Tibial nerve (tissue), 4 donors: ENCODE measurements around the gene CMBL. TPM values are rescaled to one million over a fixed set of nuclear protein-coding genes. Genes with fewer than 3 reads are reported as not detected.
A peak's percentile ranks its signal among the peaks of the same experiment; 100 is the strongest.

Source experiments
- DNase-seq, 2 donors: peaks; one replicate each; pipeline ENCODE4 v3.0.0-alpha.2; 2019; ENCODE audit warnings: low spot score in 2 of 2
- H3K27ac ChIP-seq, 4 donors: fragments of 200-600 bp; sonication (generic) in 3 of 4; one replicate each; pipeline ENCODE4 v1.5.1; 2017 to 2019; ENCODE audit warnings: mild to moderate bottlenecking in 1 of 4
- H3K27me3 ChIP-seq, 2 donors: fragments of 200-600 bp; sonication (generic) in 1 of 2; one replicate each; pipeline versions ENCODE4 v1.5.1 to v1.6.0; 2017 to 2019
- H3K36me3 ChIP-seq, 3 donors: fragments of 200-600 bp; sonication (generic); one replicate each; pipeline ENCODE4 v1.5.1; 2018 to 2019
- H3K4me1 ChIP-seq, 4 donors: fragments of 200-600 bp; sonication (generic) in 3 of 4; one replicate each; pipeline ENCODE4 v1.5.1; 2017 to 2019
- H3K4me3 ChIP-seq, 4 donors: fragments of 200-600 bp; sonication (generic) in 3 of 4; one replicate each; pipeline ENCODE4 v1.5.1; 2017 to 2019; ENCODE audit warnings: mild to moderate bottlenecking in 1 of 4, moderate library complexity in 1 of 4
- H3K9me3 ChIP-seq, 4 donors: fragments of 200-600 bp; sonication (generic) in 3 of 4; one replicate each; pipeline ENCODE4 v1.5.1; 2017 to 2019
- EP300 ChIP-seq, 2 donors: sonication (generic); formaldehyde crosslinking; IDR thresholded peaks; one replicate each; pipeline ENCODE4 v1.6.1; 2017; ENCODE audit warnings: antibody characterized with exemption in 2 of 2, mild to moderate bottlenecking in 1 of 2
- POLR2A ChIP-seq, 2 donors: fragments of 450-650 bp; IDR thresholded peaks; one replicate each; pipeline ENCODE4 v1.6.1; 2017; ENCODE audit warnings: antibody characterized with exemption in 2 of 2, mild to moderate bottlenecking in 2 of 2, moderate library complexity in 2 of 2
- WGBS, 2 donors: methylation state at CpG; one replicate each; pipeline ENCODE4 v1.1.5; 2018; 5-methylcytosine and 5-hydroxymethylcytosine counted together
- total RNA-seq, 4 donors: library from RNA; depleted of rRNA; stranded (reverse); fragments of >200 nt; gene quantifications; one replicate each; pipeline ENCODE4 v1.1.0, GENCODE V29; 2016
- TF ChIP-seq, protein P1 (sequence below), 5 experiments: fragments of 200-600 bp in 3 of 5; fragments of 450-650 bp in 2 of 5; sonication (generic) in 3 of 5; IDR thresholded peaks; one replicate each; pipeline ENCODE4 v1.5.1; 2016 to 2019; ENCODE audit warnings: antibody characterized with exemption in 5 of 5, mild to moderate bottlenecking in 3 of 5, moderate library complexity in 2 of 5

The CMBL gene
- total RNA-seq, 4 donors from 2014 or later, result 5.7 to 7.4 (median 6.6) TPM

DNA sequence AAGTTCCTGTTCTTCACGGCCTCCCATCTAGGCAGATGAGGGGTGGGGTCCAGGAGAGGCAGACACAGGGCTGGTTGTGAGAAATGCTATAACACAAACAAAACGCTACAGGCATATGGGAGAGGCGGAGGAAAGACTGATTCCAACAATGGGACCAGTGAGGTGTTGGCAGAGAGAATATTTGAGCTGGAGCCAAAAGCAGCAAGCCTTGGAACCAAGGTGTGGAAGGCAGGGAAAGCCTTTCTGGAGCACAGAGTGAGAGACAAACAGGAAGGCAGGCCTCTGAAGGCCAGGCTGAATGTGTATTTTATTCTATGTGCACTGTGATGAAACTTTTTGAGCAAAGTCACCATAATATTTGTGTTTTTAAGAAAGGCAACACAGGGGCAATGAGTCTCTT is 60.9 kb downstream of the CMBL start:
- WGBS, 2 donors, result 78 to 88% methylated on average over 3 of the region's 3 CpGs
- DNase-seq, result no peak
- H3K9me3 ChIP-seq, result no peaks in the 10 kb centered on the region

DNA sequence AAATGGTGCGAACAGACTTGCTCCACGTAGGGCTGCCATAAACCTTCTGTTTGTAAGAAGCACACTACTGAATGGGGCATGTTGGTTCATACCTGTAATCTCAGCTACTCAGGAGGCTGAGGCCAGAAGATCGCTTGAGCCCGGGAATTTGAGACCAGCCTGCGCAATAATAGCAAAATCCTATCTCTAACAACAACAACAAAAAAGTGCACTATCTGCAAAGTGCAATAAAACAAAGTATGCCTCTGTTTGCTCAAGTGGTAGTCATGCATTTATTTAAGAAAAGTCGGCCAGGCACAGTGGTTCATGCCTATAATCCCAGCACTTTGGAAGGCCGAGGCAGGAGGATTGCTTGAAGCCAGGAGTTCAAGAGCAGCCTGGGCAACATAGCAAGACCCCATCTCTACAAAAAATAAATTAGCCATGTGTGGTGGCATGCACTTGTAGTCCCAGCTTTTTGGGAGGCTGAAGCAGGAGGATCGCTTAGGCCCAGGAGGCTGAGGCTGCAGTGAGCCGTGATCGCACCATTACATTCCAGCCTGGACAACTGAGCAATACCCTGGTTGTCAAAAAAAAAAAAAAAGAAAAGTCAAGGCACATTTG is 63.3 kb downstream of the CMBL start:
- no peaks in the 10 kb centered on the region for H3K9me3 ChIP-seq
- TF ChIP-seq, protein P1, sequence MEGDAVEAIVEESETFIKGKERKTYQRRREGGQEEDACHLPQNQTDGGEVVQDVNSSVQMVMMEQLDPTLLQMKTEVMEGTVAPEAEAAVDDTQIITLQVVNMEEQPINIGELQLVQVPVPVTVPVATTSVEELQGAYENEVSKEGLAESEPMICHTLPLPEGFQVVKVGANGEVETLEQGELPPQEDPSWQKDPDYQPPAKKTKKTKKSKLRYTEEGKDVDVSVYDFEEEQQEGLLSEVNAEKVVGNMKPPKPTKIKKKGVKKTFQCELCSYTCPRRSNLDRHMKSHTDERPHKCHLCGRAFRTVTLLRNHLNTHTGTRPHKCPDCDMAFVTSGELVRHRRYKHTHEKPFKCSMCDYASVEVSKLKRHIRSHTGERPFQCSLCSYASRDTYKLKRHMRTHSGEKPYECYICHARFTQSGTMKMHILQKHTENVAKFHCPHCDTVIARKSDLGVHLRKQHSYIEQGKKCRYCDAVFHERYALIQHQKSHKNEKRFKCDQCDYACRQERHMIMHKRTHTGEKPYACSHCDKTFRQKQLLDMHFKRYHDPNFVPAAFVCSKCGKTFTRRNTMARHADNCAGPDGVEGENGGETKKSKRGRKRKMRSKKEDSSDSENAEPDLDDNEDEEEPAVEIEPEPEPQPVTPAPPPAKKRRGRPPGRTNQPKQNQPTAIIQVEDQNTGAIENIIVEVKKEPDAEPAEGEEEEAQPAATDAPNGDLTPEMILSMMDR (IDR thresholded peaks at IDR 0.05), result no peak
- no peak for TF ChIP-seq EP300 (IDR thresholded peaks at IDR 0.05)
- TF ChIP-seq POLR2A (IDR thresholded peaks at IDR 0.05), result no peak
- 91 to 95% methylated on average over 10 of the region's 10 CpGs for WGBS, 2 donors
- no peaks in the 10 kb centered on the region for H3K27me3 ChIP-seq
- peaks cover 0 to 12% (median 8%) of the 10 kb centered on the region in 4 donors for H3K4me1 ChIP-seq
- no peak overlapping the region for H3K4me3 ChIP-seq
- no peak for DNase-seq
- H3K36me3 ChIP-seq, result no peaks in the 10 kb centered on the region
- no peak overlapping the region for H3K27ac ChIP-seq

More for the DNA sequence above, 60.9 kb downstream of the CMBL start:
- H3K27me3 ChIP-seq, result no peaks in the 10 kb centered on the region
- H3K36me3 ChIP-seq, result no peaks in the 10 kb centered on the region
- H3K27ac ChIP-seq, result no peak overlapping the region
- no peak for TF ChIP-seq EP300 (IDR thresholded peaks at IDR 0.05)
- TF ChIP-seq POLR2A (IDR thresholded peaks at IDR 0.05), result no peak
- TF ChIP-seq, protein P1 (IDR thresholded peaks at IDR 0.05), result no peak
- H3K4me1 ChIP-seq, result peaks cover 0 to 21% (median 16%) of the 10 kb centered on the region in 4 donors
- H3K4me3 ChIP-seq, result no peak overlapping the region

- Histone ChIP-seq H3K36me3 (peaks cover 0 to 3% (median 0%) of the 10 kb centered on the region in 3 donors), H3K27me3 (no peaks in the 10 kb centered on the region), H3K4me1 (peaks cover 0 to 7% (median 4%) of the 10 kb centered on the region in 4 donors), H3K9me3 (no peaks in the 10 kb centered on the region), H3K4me3 (no peak overlapping the region), H3K27ac (no peak overlapping the region)
- DNase-seq, result no peak
- TF ChIP-seq POLR2A (IDR thresholded peaks at IDR 0.05) (no peak), EP300 (IDR thresholded peaks at IDR 0.05) (no peak)
- TF ChIP-seq, protein P1 (IDR thresholded peaks at IDR 0.05), result no peak
- 88 to 98% methylated on average over 1 of the region's 1 CpG for WGBS, 2 donors
Measured at GRCh38 chr5:10243660-10244240, 64.0 kb downstream of the CMBL start.

GRCh38 chr5:10235350-10235749 is 72.4 kb downstream of the CMBL start:
- 77 to 79% methylated on average over 8 of the region's 8 CpGs for WGBS, 2 donors
- H3K27me3 ChIP-seq, result no peaks in the 10 kb centered on the region
- H3K27ac ChIP-seq, result no peak overlapping the region
- H3K36me3 ChIP-seq, result peaks cover 0 to 62% (median 0%) of the 10 kb centered on the region in 3 donors
- H3K4me1 ChIP-seq, result no peaks in the 10 kb centered on the region
- TF ChIP-seq POLR2A (IDR thresholded peaks at IDR 0.05) (no peak), EP300 (IDR thresholded peaks at IDR 0.05) (no peak)
- TF ChIP-seq, protein P1 (IDR thresholded peaks at IDR 0.05), result no peak
- H3K9me3 ChIP-seq, result no peaks in the 10 kb centered on the region
- no peak overlapping the region for H3K4me3 ChIP-seq
- no peak for DNase-seq

DNA sequence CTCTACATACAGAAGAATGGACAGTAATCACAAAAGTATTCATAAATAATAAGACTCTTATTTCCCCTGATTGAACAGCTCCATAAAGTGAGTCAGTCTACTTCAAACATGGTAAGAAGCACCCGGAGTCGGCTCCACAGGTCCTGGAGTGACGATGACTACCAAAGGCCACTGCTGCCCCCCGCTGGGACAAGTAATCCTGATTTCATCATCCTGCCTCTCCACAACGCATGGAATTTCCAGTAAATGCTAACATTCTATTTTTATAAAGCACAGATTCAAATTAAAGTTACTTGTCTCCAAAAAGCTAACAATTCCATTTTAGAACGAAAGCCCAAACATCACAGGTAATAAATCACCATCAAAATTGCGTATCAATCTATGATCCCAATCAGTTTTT is 74.2 kb downstream of the CMBL start:
- H3K27ac ChIP-seq, result no peak overlapping the region
- WGBS, 2 donors, result 51 to 52% methylated on average over 7 of the region's 7 CpGs
- no peak for TF ChIP-seq POLR2A (IDR thresholded peaks at IDR 0.05)
- TF ChIP-seq, protein P1 (IDR thresholded peaks at IDR 0.05), result peak in 1 of 5 experiments; percentile 10
- H3K36me3 ChIP-seq, result peaks cover 0 to 57% (median 0%) of the 10 kb centered on the region in 3 donors
- H3K9me3 ChIP-seq, result no peaks in the 10 kb centered on the region
- H3K27me3 ChIP-seq, result no peaks in the 10 kb centered on the region
- H3K4me1 ChIP-seq, result no peaks in the 10 kb centered on the region
- no peak overlapping the region for H3K4me3 ChIP-seq
- DNase-seq, result no peak
